ENCODE results near the gene CYSTM1. TPM values are rescaled to one million over a fixed set of nuclear protein-coding genes. Genes with fewer than 3 reads are reported as not detected.
"Not testable (repeated sequence)": the region's sequence is repeated elsewhere in the genome, so short reads cannot be mapped to it uniquely, and the experiment has no call there.

Gene CYSTM1
- polyA plus RNA-seq, 3 donors, result 67.3 to 74.9 (median 71.4) TPM

DNA sequence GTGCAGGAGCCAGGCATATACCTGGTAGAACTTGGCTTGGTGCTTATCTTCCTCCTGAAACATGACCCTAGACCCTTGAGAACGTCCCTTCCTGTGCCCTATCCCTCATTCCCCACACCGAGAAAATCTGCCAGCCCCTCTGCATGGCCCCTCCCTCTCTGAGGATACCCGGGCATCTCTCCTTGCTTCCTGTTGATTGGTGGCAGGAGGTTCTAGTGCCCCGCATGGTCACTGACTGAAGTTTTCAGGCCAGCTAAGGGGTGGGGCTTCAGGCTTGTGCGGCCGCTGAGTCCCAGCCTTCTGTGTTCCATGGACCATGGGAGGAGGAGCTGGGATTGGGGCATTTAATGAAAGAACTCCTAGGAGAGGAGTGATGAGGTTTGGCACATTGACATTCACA is 26.5 kb upstream of the CYSTM1 start:
- DNase-seq (ENCODE audit: low read depth in 3 of 3, low spot score in 2 of 3), result no peak

DNA sequence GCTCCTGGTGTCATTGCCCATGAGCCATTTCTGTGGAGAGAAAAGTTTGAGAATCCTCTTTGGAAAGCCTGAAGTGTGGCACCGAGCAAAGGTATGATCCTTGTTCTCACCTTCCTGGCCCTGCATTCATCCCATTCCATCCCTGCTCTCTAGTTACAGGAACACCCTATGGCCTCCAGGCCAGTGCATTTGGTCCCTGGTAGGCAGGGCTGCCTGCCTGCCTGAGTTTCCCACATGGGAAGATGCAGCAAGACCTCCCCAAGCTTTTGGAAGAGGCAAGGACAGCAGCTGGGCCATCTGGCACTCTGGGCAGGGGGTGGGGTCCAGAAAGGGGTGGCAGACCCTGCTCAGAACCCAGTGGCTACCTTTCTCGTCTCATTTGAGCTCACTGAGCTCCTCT is 24.8 kb upstream of the CYSTM1 start:
- DNase-seq (ENCODE audit: low read depth in 3 of 3, low spot score in 2 of 3), result no peak

DNA sequence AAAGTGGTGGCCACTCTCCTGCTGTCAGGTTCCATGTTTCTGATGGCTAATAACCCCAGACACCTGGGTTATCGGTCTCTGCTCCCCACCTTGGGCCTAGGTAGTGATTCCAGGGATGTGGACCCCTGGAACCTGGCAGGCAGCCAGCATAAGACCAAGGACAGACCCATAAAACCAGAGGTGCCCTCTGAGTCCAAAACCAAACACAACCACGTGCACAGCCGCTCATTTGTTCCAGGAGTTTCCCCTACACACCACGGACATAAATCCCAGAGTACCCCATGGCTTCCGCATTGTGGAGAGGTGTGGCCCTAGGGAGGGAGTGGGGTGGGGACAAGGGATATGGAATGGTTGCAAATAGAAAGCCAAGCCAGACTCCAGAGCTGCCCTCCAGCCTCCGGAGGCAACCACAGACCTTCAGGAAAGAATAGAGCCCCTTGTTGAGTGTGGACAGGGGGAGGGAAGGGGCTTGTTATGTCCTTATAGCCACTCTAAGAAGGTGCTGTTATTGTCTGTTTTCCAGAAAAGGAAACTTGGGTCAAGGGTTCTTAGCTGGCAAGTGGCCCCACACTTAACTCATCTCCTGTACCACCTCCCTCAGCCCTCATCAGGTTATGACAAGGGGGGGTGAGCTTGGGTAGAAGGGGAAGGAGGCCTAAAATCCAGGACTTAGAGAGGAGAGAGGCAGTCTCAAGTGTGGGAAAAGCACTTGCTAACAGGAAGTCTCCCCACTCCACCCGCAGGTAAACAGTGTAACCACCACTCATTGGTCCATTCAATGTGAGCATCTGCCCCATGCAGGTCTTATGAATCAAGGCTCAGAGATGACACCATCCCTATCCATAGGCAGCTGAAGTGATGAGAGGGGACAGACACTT is 23.6 kb upstream of the CYSTM1 start:
- no peak for DNase-seq (ENCODE audit: low read depth in 3 of 3, low spot score in 2 of 3)

DNA sequence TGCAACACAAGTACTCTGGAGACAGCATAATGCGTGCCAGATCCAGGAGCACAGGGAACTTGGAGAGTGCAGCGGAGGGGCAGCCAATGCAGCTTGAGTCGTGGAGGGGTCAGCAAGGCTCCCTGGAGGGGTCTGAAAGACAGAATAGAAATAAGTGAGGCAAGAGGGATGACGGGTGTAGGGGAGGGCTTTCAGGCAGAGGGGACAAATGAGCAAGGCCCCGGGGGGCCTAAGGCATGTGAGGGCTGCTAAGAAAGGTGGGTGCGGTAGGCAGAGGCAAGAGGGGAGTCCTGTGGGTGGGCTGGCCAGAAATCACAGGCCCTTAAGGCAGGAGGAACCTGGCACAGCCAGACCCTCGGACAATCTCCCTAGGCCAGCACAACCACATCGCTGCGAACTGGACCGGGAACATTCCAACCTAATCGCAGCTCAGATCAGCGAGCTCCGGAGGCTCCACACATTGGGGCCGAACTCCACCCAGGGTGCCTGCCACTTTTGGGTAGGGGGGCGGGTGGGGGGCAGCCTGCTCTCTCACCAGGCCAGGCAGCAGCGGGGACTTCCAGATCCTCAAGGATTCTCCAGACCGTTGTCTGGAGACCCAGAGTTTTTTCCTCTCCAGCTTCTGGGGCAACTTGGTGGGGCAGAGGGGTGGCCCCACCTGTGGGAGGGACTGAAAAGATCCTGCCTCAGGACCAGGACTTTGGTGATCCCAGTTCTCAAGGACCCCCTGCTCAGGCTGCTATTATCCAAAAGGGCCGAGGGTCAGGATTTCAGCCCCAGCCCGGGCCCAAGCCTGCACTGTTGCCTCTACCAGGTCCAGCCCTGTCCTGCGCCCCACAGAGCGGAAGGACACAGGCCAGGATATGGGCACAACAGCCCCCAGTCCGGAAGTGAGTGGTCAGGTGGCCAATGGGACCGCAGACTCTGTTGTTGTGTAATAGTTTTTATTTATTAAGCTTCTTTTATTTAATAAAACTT is 22.7 kb upstream of the CYSTM1 start:
- no peak for DNase-seq (ENCODE audit: low read depth in 3 of 3, low spot score in 2 of 3)

DNA sequence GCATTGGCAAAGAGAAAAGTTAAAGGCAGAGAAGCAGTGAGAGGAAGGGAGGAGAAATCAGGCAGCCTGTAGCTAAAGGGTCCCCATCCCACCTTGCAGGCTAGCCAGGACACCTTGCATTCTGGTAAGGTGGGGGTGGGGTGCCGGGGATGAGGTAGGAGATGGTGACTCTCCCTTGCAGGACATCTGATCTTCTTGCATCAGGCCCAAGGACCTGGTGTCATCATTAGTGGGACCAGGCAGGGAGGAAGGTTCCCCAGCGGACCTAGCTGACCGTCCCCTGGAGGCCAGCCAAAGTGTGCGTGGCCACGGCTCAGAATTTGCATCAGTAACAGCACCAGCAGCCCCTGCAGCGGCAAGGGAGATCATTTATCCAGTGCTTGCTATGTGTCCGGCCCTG is 21.7 kb upstream of the CYSTM1 start:
- no peak for DNase-seq (ENCODE audit: low read depth in 3 of 3, low spot score in 2 of 3)

DNA sequence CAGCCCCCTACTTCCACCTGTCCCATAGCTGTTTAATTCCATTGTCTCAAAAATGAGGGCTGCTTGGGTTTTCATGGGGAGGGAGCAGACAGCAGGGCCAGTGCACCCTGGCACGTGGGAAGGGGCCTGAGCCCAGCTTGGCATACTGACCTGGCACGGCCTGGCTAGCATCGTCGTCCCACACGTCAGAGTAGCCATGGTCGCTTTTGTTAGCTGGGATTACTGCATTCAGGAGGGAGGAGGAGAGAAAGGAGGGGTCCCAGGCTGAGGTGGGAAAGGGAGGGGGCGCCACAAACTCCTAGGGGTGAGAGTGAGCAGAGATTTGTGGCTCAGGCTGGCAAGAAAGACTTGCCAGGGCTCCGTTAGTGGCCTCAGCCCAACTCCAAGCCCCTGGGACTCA is 21.1 kb upstream of the CYSTM1 start:
- no peak for DNase-seq (ENCODE audit: low read depth in 3 of 3, low spot score in 2 of 3)

DNA sequence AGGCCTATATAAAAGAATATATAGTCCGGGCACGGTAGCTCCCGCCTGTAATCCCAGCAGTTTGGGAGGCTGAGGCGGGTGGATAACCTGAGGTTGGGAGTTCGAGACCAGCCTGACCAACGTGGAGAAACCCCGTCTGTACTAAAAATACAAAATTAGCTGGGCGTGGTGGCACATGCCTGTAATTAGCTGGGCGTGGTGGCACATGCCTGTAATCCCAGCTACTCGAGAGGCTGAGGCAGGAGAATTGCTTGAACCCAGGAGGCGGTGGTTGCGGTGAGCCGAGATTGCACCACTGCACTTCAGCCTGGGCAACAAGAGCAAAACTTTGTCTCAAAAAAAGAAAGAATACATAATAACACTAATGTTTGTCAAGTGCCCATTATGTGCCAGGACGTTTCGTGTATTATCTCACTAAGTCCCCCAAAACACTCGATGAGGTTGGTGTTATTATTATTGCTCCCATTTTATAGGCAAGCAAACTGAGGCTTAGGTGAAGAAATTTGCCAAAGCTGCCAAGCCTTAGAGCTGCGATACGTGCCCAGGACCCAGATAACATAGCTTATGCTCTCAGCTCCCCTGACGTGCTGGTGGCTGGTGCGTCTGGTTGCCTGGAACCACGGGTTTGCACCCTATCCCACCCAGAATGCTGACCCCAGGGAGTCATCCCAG is 20.1 kb upstream of the CYSTM1 start:
- not testable (repeated sequence) for DNase-seq (ENCODE audit: low read depth in 3 of 3, low spot score in 2 of 3)

DNA sequence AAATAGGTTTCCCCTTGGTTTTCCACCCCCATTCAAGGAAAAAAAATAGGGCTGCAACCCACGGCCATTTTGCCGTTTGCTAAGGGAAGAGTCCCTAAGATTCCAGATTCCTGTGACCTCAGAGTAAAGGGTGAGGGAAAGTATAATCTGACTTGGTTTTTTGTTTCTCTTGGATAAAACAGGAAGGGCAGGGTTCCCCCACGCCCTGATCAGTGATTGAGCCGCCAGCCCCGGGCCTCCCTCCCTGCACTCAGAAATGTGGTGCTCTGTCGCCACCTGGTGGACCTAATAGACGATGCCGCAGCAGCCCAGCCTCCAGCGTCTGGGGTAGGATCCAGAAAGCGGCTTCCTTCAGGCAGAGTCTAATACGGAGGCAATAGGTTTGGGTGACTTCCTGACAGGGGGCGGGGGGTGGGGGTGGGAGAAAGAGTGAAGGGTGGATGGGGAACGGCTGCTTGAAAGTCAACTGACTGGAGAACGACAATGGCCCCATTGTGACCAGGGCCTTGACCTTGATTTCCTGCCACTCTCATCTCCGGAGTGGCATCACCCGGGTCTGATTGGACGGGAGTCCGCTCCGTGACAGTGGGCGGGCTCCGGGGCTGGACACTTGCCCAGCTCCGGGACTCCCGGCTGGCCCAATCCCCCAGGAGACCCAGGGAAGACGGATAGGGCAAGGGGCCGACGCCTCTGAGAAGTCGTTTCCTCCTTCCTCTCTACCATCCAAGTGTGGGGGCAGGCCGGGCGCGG is 17.8 kb upstream of the CYSTM1 start:
- no peak for DNase-seq (ENCODE audit: low read depth in 3 of 3, low spot score in 2 of 3)

DNA sequence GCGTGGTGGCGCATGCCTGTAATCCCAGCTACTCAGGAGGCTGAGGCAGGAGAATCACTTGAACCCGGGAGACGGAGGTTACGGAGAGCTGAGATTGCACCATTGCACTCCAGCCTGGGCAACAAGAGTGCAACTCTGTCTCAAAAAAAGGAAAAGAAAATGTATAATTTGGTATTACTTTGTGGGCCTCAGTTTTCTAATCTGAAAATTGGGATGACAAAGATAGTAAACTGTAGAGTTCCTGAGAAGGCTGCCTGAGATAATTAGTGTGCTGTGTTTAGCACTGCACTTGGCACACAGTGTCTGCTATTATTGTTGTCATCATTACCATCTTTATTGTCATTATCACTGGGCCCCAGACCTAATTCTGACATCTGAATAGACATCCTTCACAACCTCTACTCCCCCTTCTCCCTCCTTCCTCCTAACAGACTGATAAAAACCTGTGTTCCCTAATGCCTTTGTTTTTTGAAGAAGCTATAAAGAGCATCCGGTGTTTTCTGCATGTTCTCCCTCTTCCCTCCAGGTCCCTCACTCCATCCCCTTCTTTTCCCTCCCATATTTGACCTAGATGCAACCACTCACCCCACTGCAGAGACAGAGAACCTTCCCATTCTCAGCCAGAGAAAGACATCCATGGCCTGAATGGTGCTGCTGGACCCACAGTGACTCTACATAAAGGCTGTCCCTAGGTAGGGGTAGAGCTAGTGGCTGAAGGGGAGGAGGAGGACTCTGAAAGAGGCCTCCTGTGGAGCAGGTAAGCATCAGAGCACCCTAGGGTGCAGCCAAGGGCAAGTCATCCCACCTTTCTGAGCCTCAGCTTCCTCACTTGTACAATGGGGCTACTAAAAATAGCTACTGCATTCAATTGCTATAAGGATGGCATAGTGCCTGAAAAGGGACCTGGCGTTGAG is 15.7 kb upstream of the CYSTM1 start:
- DNase-seq (ENCODE audit: low read depth in 3 of 3, low spot score in 2 of 3), result no peak

DNA sequence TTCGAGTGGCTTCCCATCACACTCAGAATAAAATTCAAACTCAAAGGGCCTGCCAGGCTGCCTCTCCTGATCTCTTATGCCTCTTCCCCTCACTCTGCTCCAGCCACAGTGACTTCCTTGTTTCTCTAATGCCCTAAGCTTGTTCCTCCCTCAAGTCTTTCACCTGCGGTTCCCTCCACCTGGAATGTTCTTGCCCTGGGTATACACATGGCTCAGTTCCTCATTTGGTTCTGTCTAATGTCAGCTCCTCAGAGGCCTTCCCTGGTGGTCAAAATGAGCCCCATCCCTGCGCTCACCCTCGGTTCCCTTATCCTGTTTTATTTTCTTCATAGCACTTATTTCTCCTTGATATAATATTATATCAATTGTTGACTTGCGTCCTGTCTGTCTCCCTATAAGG is 12.7 kb upstream of the CYSTM1 start:
- DNase-seq (ENCODE audit: low read depth in 3 of 3, low spot score in 2 of 3), result no peak

DNA sequence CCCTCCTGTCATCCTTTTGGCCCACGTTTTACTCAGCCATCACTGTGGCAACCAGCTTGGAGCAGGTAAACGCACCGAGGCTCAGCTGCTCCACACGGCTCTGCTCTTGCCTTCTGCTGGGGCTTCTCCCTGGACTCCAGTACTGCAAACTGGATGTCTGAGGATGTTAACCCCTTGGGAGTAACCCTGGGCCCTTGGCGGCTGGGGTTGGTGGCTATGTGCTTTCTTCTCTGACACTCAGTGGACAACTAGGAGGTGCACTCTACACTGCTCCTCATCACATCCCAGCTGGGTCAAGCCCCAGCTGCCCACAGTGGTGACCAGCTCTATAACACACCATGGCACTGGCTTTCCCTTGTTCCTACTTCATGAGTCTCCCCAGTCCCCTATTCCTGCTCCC is 12.2 kb upstream of the CYSTM1 start:
- no peak for DNase-seq (ENCODE audit: low read depth in 3 of 3, low spot score in 2 of 3)

DNA sequence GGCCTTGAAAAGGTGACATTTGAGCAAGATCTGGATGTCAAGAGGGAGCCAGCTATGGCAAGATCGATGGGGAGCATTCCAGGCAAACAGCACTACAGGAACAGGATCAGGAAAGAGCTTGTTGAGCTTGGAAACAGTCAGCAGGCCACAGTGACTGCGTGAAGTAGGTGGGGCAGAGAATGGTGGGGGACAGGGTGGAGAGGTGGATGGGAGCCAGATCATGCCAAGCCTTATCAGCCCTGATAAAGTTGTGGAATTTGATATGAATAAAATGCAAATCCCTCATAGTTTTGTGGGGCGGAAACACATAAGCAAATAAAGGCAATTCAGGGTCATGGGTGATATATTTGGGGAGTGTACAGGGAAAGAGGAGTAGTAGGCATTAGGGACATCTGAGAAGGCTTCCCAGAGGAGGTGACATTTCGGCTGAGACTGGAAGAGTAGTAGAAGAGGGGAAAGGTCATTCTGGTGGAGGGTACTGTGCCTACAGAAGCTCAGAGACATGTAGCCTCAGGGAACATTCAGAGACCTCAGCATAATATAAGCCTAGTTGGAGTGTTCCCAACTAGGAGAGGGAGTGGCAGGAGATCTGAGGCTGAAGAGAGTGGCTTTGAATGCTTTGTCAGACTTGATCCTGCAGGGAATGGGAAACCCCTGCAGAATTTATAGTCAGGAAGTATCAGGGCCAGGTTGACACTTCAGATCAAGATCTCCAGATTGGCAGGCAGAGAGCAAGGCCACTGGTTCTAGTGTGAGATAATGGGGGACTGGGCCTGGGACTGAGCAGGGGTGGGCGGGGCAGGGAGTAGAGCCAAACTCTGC is 9.7 kb upstream of the CYSTM1 start:
- DNase-seq (ENCODE audit: low read depth in 3 of 3, low spot score in 2 of 3), result no peak

DNA sequence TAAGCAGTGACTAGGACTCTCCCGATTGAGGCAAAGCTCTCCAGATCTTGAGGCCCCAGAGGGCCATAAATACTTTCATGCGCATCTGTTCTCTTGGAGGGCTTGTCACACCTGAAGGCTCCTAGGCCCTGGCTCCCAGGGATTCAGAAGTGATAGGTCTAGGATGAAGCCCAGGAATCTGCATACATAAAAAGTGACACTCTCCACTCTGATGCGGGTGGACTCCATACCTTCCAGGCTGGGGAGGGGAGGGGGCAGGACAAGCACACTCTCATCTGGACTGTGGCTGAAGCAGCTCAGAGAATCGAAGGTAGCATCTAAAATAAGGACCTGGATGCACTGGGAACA is 9.1 kb upstream of the CYSTM1 start:
- DNase-seq (ENCODE audit: low read depth in 3 of 3, low spot score in 2 of 3), result no peak

DNA sequence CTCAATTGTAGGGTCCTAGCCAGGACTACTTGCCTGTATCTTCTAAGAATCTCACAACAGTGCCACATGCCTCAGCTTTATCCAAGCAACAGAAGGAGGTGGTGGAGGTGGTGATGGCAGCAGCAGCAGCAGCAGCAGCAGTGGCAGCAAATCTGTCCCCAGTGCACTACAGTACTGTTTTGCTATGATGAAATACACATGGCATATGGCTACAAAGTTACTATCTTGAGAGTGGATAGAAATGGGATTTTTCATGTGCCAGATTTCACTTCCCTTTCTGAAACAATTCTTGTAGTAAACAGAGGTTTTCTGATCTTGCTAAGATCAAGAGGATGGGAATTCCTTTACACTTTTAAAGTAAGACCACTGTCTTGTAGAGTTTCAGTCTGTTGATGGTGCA is 8.1 kb upstream of the CYSTM1 start:
- DNase-seq (ENCODE audit: low read depth in 3 of 3, low spot score in 2 of 3), result no peak

DNA sequence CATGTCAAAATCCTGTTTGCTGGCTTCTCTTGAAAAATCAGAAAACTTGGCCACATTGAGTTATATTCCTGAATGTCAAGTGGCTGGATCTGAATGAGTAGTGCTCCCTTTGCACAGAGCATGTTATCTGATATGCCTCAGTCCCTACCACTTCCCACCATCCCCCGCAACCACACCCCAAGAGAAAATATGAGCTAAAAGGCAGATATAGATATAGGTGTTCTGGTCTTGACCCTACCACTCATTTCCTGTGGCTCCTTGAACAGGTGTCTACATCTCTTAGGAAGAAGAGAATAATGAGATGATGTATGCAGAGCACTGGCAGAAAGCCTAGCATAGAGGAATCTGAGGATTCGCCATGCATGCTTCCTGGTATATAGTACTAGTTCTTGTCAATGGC is 6.6 kb upstream of the CYSTM1 start:
- DNase-seq (ENCODE audit: low read depth in 3 of 3, low spot score in 2 of 3), result no peak

DNA sequence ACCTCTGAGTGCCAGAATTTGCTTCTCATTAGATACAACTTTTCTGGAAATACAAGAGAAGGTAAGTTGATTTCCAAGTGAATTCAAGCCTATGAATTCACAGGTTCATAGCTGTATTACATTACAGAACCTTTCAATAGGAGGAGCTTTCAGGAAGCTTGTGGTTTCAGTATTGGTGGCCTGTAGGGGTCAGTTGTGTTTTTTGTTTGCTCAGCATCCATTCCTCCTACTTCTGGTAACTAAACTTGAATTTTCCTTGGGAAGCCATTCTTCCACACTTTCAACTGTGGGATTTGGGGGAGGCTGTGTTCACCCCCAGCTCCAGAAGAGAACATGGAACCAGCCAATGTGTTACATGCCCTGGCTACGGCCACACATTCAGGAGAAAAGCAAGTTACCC is 5.6 kb upstream of the CYSTM1 start:
- DNase-seq (ENCODE audit: low read depth in 3 of 3, low spot score in 2 of 3), result no peak

DNA sequence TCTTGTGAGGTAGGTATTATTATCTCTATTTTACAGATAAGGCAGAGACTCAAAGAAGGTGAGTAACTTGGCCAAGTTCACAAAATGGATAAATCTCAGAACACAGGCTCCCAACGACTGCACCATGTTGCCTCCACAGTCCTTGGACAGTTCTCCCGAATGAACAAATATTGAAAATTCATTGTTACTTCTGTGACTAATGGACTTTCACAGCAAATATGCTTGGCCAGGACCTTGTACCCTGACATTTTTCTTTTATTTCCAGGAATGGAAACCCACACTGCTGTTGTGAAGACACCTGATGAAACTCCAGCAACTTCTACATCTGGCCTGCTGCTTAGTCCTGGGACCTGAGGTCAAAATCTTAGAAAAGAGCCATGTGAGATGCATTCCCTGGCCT is 2.5 kb upstream of the CYSTM1 start:
- no peak for DNase-seq (ENCODE audit: low read depth in 3 of 3, low spot score in 2 of 3)

DNA sequence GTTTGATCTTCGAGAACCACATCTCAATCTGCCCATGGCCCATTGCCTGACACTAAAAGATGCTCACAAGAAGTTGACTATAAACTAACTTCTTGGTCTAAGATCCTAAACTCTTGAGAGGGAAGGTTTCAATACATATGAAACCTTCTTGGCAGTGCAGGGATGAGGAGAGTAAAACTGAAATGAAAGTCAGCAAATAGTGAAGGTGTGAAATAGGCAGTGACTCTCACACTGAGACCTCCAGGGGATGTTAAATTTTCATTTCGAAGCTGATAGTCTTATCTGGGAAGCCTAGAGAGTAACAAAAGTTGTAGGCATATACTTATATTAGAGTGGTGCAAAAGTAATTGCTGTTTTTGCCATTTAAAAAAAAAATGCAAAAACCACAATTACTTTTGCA is 974 bp upstream of the CYSTM1 start:
- no peak for DNase-seq (ENCODE audit: low read depth in 3 of 3, low spot score in 2 of 3)

All from right renal cortex interstitium (tissue), 3 donors.